ENCODE results near the gene HYOU1. TPM values are rescaled to one million over a fixed set of nuclear protein-coding genes. Genes with fewer than 3 reads are reported as not detected.
A peak's percentile ranks its signal among the peaks of the same experiment; 100 is the strongest.

The HYOU1 gene
- total RNA-seq, 1 experiment from 2014 or later, result 27.3 TPM

GRCh38 chr11:119088406-119088805, 31.4 kb upstream of the HYOU1 start:
- Histone ChIP-seq H3K27ac (ENCODE audit: low read length) (no peak overlapping the region), H3K27me3 (ENCODE audit: low read length) (no peaks in the 10 kb centered on the region), H3K79me2 (ENCODE audit: low read length) (peaks cover 14% of the 10 kb centered on the region), H3K9me2 (replicated peaks; ENCODE audit: insufficient read depth, low read length) (no peaks in the 10 kb centered on the region), H2AFZ (ENCODE audit: low read length) (no peak overlapping the region), H3K4me2 (ENCODE audit: low read depth, low read length, poor library complexity, severe bottlenecking) (no peak overlapping the region), H3K4me1 (ENCODE audit: low read length) (peaks cover 26% of the 10 kb centered on the region), H3K4me3 (ENCODE audit: low read length) (no peak overlapping the region), H3K9ac (ENCODE audit: low read length) (no peak overlapping the region), H3K9me3 (ENCODE audit: low read length) (no peaks in the 10 kb centered on the region), H4K20me1 (ENCODE audit: insufficient read depth, low read depth, low read length) (no peaks in the 10 kb centered on the region), H3K36me3 (ENCODE audit: insufficient read depth, low read length) (no peaks in the 10 kb centered on the region)
- no peak for DNase-seq

- no peak overlapping the region for H3K4me3 ChIP-seq (ENCODE audit: low read length)
- H3K9ac ChIP-seq (ENCODE audit: low read length), result 0 out of 2 replicates have a peak overlapping the region, but pooled peaks have one; percentile 13
- H3K4me2 ChIP-seq (ENCODE audit: low read depth, low read length, poor library complexity, severe bottlenecking), result no peak overlapping the region
- H3K27me3 ChIP-seq (ENCODE audit: low read length), result no peaks in the 10 kb centered on the region
- peaks cover 14% of the 10 kb centered on the region for H3K79me2 ChIP-seq (ENCODE audit: low read length)
- no peaks in the 10 kb centered on the region for H3K9me3 ChIP-seq (ENCODE audit: low read length)
- H3K27ac ChIP-seq (ENCODE audit: low read length), result no peak overlapping the region
- no peaks in the 10 kb centered on the region for H3K36me3 ChIP-seq (ENCODE audit: insufficient read depth, low read length)
- H2AFZ ChIP-seq (ENCODE audit: low read length), result no peak overlapping the region
- H3K4me1 ChIP-seq (ENCODE audit: low read length), result peaks cover 20% of the 10 kb centered on the region
- H3K9me2 ChIP-seq (replicated peaks; ENCODE audit: insufficient read depth, low read length), result no peaks in the 10 kb centered on the region
- no peaks in the 10 kb centered on the region for H4K20me1 ChIP-seq (ENCODE audit: insufficient read depth, low read depth, low read length)
- DNase-seq, result no peak
Observed at GRCh38 chr11:119087747-119088241, 30.8 kb upstream of the HYOU1 start.

GRCh38 chr11:119087123-119087522, 30.1 kb upstream of the HYOU1 start:
- no peaks in the 10 kb centered on the region for H4K20me1 ChIP-seq (ENCODE audit: insufficient read depth, low read depth, low read length)
- no peak overlapping the region for H3K4me2 ChIP-seq (ENCODE audit: low read depth, low read length, poor library complexity, severe bottlenecking)
- H3K9ac ChIP-seq (ENCODE audit: low read length), result 0 out of 2 replicates have a peak overlapping the region, but pooled peaks have one; percentile 13
- no peak for DNase-seq
- no peak overlapping the region for H2AFZ ChIP-seq (ENCODE audit: low read length)
- peaks cover 14% of the 10 kb centered on the region for H3K79me2 ChIP-seq (ENCODE audit: low read length)
- peaks cover 13% of the 10 kb centered on the region for H3K4me1 ChIP-seq (ENCODE audit: low read length)
- H3K9me3 ChIP-seq (ENCODE audit: low read length), result no peaks in the 10 kb centered on the region
- no peaks in the 10 kb centered on the region for H3K27me3 ChIP-seq (ENCODE audit: low read length)
- no peaks in the 10 kb centered on the region for H3K9me2 ChIP-seq (replicated peaks; ENCODE audit: insufficient read depth, low read length)
- H3K4me3 ChIP-seq (ENCODE audit: low read length), result no peak overlapping the region
- no peak overlapping the region for H3K27ac ChIP-seq (ENCODE audit: low read length)
- H3K36me3 ChIP-seq (ENCODE audit: insufficient read depth, low read length), result no peaks in the 10 kb centered on the region

- peaks cover 10% of the 10 kb centered on the region for H3K4me1 ChIP-seq (ENCODE audit: low read length)
- no peaks in the 10 kb centered on the region for H3K9me2 ChIP-seq (replicated peaks; ENCODE audit: insufficient read depth, low read length)
- peak overlapping the region; percentile 82 for H3K4me3 ChIP-seq (ENCODE audit: low read length)
- peak overlapping the region; percentile 53; the same call in 1 of the 2 replicates for H3K27ac ChIP-seq (ENCODE audit: low read length)
- H3K4me2 ChIP-seq (ENCODE audit: low read depth, low read length, poor library complexity, severe bottlenecking), result peak overlapping the region; percentile 85
- H4K20me1 ChIP-seq (ENCODE audit: insufficient read depth, low read depth, low read length), result no peaks in the 10 kb centered on the region
- H3K36me3 ChIP-seq (ENCODE audit: insufficient read depth, low read length), result no peaks in the 10 kb centered on the region
- H3K9me3 ChIP-seq (ENCODE audit: low read length), result no peaks in the 10 kb centered on the region
- DNase-seq, result no peak
- no peaks in the 10 kb centered on the region for H3K27me3 ChIP-seq (ENCODE audit: low read length)
- H2AFZ ChIP-seq (ENCODE audit: low read length), result no peak overlapping the region
- peaks cover 14% of the 10 kb centered on the region for H3K79me2 ChIP-seq (ENCODE audit: low read length)
- peak overlapping the region; percentile 84 for H3K9ac ChIP-seq (ENCODE audit: low read length)
Observed at GRCh38 chr11:119085437-119085847, 28.4 kb upstream of the HYOU1 start.

GRCh38 chr11:119084663-119085436, 27.8 kb upstream of the HYOU1 start, which contains the start of gene HMBS:
Gene HMBS (plus strand): TSS chr11:119084881. CDS start chr11:119085034, 153 bp downstream.
- Histone ChIP-seq H3K36me3 (ENCODE audit: insufficient read depth, low read length) (no peaks in the 10 kb centered on the region), H2AFZ (ENCODE audit: low read length) (no peak within 1 kb of the TSS), H3K4me3 (ENCODE audit: low read length) (peak within 1 kb of the TSS; percentile 82), H3K9me3 (ENCODE audit: low read length) (no peaks in the 10 kb centered on the region), H3K27ac (ENCODE audit: low read length) (peak within 1 kb of the TSS; percentile 53; the same call in 1 of the 2 replicates), H3K4me1 (ENCODE audit: low read length) (peaks cover 10% of the 10 kb centered on the region), H3K4me2 (ENCODE audit: low read depth, low read length, poor library complexity, severe bottlenecking) (peak within 1 kb of the TSS; percentile 85), H3K27me3 (ENCODE audit: low read length) (no peaks in the 10 kb centered on the region), H3K79me2 (ENCODE audit: low read length) (peaks cover 14% of the 10 kb centered on the region), H3K9ac (ENCODE audit: low read length) (peak within 1 kb of the TSS; percentile 84), H3K9me2 (replicated peaks; ENCODE audit: insufficient read depth, low read length) (no peaks in the 10 kb centered on the region), H4K20me1 (ENCODE audit: insufficient read depth, low read depth, low read length) (no peaks in the 10 kb centered on the region)
- DNase-seq, result peak; percentile 95

DNA sequence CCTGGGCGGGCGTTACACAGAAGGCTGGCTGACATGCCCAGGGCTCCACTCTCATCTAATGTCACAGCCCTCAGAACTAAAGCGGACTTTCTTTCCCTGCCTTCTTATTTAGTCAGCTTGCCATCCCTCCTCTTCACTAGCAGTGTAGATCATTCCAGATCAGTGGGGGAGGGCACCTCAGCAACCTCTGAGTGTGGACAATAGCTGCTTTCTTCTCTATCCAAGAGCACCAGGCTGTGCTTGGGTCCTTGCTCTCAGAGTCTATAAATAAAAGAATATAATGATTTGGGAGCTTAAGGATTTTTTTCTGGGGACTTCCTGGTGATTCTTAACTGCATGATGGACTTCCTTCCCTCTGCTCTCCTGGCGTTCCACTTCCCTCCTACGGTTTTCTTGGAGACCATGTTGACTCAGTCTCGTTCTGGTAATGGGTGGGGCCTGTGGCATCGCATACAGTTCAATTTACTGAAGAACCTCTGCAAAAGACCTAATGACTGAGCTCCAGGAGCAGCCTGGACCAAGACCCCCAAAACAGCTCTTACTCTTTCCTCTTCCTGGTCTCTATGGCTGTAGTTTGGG, 24.8 kb upstream of the HYOU1 start:
- H3K9ac ChIP-seq (ENCODE audit: low read length), result no peak overlapping the region
- no peak overlapping the region for H2AFZ ChIP-seq (ENCODE audit: low read length)
- no peak overlapping the region for H3K4me3 ChIP-seq (ENCODE audit: low read length)
- no peaks in the 10 kb centered on the region for H3K9me2 ChIP-seq (replicated peaks; ENCODE audit: insufficient read depth, low read length)
- no peak overlapping the region for H3K27ac ChIP-seq (ENCODE audit: low read length)
- H3K27me3 ChIP-seq (ENCODE audit: low read length), result no peaks in the 10 kb centered on the region
- DNase-seq, result no peak
- no peak overlapping the region for H3K4me2 ChIP-seq (ENCODE audit: low read depth, low read length, poor library complexity, severe bottlenecking)
- H3K36me3 ChIP-seq (ENCODE audit: insufficient read depth, low read length), result no peaks in the 10 kb centered on the region
- peaks cover 10% of the 10 kb centered on the region for H3K4me1 ChIP-seq (ENCODE audit: low read length)
- no peaks in the 10 kb centered on the region for H3K9me3 ChIP-seq (ENCODE audit: low read length)
- no peaks in the 10 kb centered on the region for H4K20me1 ChIP-seq (ENCODE audit: insufficient read depth, low read depth, low read length)
- peaks cover 11% of the 10 kb centered on the region for H3K79me2 ChIP-seq (ENCODE audit: low read length)

DNA sequence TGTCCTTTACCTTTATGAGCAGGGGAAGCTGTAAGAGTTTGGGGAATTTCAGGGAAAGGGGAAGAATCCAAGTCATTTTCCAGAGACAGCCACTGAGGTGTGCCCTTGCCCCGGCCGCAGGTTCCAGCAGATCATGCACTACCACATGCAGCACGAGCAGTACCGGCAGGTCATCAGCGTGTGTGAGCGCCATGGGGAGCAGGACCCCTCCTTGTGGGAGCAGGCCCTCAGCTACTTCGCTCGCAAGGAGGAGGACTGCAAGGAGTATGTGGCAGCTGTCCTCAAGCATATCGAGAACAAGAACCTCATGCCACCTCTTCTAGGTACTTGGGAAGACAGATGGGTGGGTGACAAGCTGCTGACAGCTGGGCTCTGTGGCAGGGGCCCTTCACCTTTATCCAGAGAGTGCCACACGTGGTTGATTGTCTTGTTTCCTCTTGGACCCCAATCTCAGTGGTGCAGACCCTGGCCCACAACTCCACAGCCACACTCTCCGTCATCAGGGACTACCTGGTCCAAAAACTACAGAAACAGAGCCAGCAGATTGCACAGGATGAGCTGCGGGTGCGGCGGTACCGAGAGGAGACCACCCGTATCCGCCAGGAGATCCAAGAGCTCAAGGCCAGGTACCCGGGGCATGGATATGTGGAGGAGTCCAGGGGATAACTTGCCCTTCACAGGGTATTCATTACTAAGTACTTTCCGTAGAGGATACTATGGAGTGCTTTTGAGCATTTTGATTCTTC, 21.8 kb upstream of the HYOU1 start:
- Histone ChIP-seq H3K27ac (ENCODE audit: low read length) (no peak overlapping the region), H3K9me3 (ENCODE audit: low read length) (no peaks in the 10 kb centered on the region), H3K4me3 (ENCODE audit: low read length) (no peak overlapping the region), H3K9ac (ENCODE audit: low read length) (no peak overlapping the region), H3K27me3 (ENCODE audit: low read length) (no peaks in the 10 kb centered on the region), H3K4me2 (ENCODE audit: low read depth, low read length, poor library complexity, severe bottlenecking) (no peak overlapping the region), H3K9me2 (replicated peaks; ENCODE audit: insufficient read depth, low read length) (no peaks in the 10 kb centered on the region), H3K4me1 (ENCODE audit: low read length) (no peaks in the 10 kb centered on the region), H2AFZ (ENCODE audit: low read length) (no peak overlapping the region), H4K20me1 (ENCODE audit: insufficient read depth, low read depth, low read length) (no peaks in the 10 kb centered on the region), H3K79me2 (ENCODE audit: low read length) (no peaks in the 10 kb centered on the region), H3K36me3 (ENCODE audit: insufficient read depth, low read length) (no peaks in the 10 kb centered on the region)
- DNase-seq, result no peak

DNA sequence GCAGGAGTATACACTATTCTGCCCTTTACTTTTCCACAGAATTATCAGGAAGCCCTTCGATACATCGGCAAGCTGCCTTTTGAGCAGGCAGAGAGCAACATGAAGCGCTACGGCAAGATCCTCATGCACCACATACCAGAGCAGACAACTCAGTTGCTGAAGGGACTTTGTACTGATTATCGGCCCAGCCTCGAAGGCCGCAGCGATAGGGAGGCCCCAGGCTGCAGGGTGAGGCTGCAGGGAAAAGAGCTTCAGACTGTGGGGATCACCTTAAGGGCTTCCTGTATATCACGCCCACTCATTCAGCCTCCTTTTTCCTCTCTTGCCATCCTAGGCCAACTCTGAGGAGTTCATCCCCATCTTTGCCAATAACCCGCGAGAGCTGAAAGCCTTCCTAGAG, 20.8 kb upstream of the HYOU1 start:
- no peak overlapping the region for H3K4me3 ChIP-seq (ENCODE audit: low read length)
- H3K9ac ChIP-seq (ENCODE audit: low read length), result no peak overlapping the region
- no peaks in the 10 kb centered on the region for H3K79me2 ChIP-seq (ENCODE audit: low read length)
- no peaks in the 10 kb centered on the region for H4K20me1 ChIP-seq (ENCODE audit: insufficient read depth, low read depth, low read length)
- H3K4me2 ChIP-seq (ENCODE audit: low read depth, low read length, poor library complexity, severe bottlenecking), result no peak overlapping the region
- no peaks in the 10 kb centered on the region for H3K9me2 ChIP-seq (replicated peaks; ENCODE audit: insufficient read depth, low read length)
- no peaks in the 10 kb centered on the region for H3K27me3 ChIP-seq (ENCODE audit: low read length)
- no peaks in the 10 kb centered on the region for H3K9me3 ChIP-seq (ENCODE audit: low read length)
- H3K4me1 ChIP-seq (ENCODE audit: low read length), result no peaks in the 10 kb centered on the region
- no peaks in the 10 kb centered on the region for H3K36me3 ChIP-seq (ENCODE audit: insufficient read depth, low read length)
- no peak for DNase-seq
- H2AFZ ChIP-seq (ENCODE audit: low read length), result no peak overlapping the region
- no peak overlapping the region for H3K27ac ChIP-seq (ENCODE audit: low read length)

Data from Karpas-422 (cell line).